IMR-90 (cell line): ENCODE measurements around the gene HSPA1A. TPM values are rescaled to one million over a fixed set of nuclear protein-coding genes. Genes with fewer than 3 reads are reported as not detected.

ENCODE experiments used
- ATAC-seq: fragments of 200-7000 bp; cut with Tn5 transposase; 2 replicates; pipeline ENCODE4 v1.9.1; 2020; ENCODE audit warnings: low read depth, mild to moderate bottlenecking, moderate library complexity
- BruUV-seq: library from RNA; stranded (reverse); fragments of 400-500 nt; replicated peaks from 2 replicates; lab custom pipeline; 2021; lab: Mats Ljungman, UMichigan
- CTCF ChIA-PET: fragments of 300-600 bp; formaldehyde crosslinking; extraction: SDS; loops from one replicate; lab custom pipeline; 2021; ENCODE audit warnings: antibody characterized with exemption; lab: Yijun Ruan, JAX
- POLR2A ChIA-PET: fragments of 300-600 bp; sonication (Branson Sonifier 250); formaldehyde crosslinking; loops from one replicate; lab custom pipeline; 2022; ENCODE audit warnings: antibody characterized with exemption; ENCODE audit not compliant: unreplicated experiment; lab: Charles Lee
- DNase-seq: peaks from one replicate; pipeline ENCODE4 v3.0.0; 2013
- H2AFZ ChIP-seq: replicated peaks from 2 replicates; pipeline ENCODE3; 2013; ENCODE audit warnings: low read length, mild to moderate bottlenecking; ENCODE audit not compliant: poor library complexity
- H2AK5ac ChIP-seq: 2 replicates; pipeline ENCODE4 v1.6.1; 2013; ENCODE audit warnings: low read depth, low read length, inconsistent platforms
- H2AK9ac ChIP-seq: replicated peaks from 2 replicates; pipeline ENCODE3; 2013; ENCODE audit warnings: mild to moderate bottlenecking, low read depth, low read length, moderate library complexity; ENCODE audit not compliant: poor library complexity
- H2BK120ac ChIP-seq: 2 replicates; pipeline ENCODE4 v1.6.1; 2013; ENCODE audit warnings: low read depth, low read length, inconsistent platforms
- H2BK15ac ChIP-seq: 3 replicates; pipeline ENCODE4 v1.6.1; 2013; ENCODE audit warnings: low read depth, low read length, inconsistent platforms
- H2BK20ac ChIP-seq: 2 replicates; pipeline ENCODE4 v1.6.1; 2013; ENCODE audit warnings: low read depth, mild to moderate bottlenecking, inconsistent platforms, low read length, moderate library complexity
- H2BK5ac ChIP-seq: 2 replicates; pipeline ENCODE4 v1.6.1; 2013; ENCODE audit warnings: mild to moderate bottlenecking, low read depth, low read length, inconsistent platforms; ENCODE audit not compliant: poor library complexity, severe bottlenecking
- H3K14ac ChIP-seq: replicated peaks from 2 replicates; pipeline ENCODE4 v1.6.1; 2013; ENCODE audit warnings: low read depth, low read length, inconsistent platforms
- H3K18ac ChIP-seq: 2 replicates; pipeline ENCODE4 v1.6.1; 2013; ENCODE audit warnings: low read depth, low read length, control low read depth
- H3K23ac ChIP-seq: 2 replicates; pipeline ENCODE4 v1.6.1; 2013; ENCODE audit warnings: low read depth, low read length, inconsistent platforms
- H3K27ac ChIP-seq: 2 replicates; pipeline ENCODE4 v1.5.1; 2013; ENCODE audit warnings: mild to moderate bottlenecking, control low read depth, low read length; ENCODE audit not compliant: insufficient read depth
- H3K27me3 ChIP-seq: 2 replicates; pipeline ENCODE4 v1.6.1; 2013; ENCODE audit warnings: low read length; ENCODE audit not compliant: control insufficient read depth, insufficient read depth
- H3K36me3 ChIP-seq: 2 replicates; pipeline ENCODE4 v1.6.1; 2013; ENCODE audit warnings: low read length, mixed read lengths; ENCODE audit not compliant: control insufficient read depth, insufficient read depth
- H3K4ac ChIP-seq: 2 replicates; pipeline ENCODE4 v1.6.1; 2013; ENCODE audit warnings: low read depth, low read length, inconsistent platforms
- H3K4me1 ChIP-seq: 2 replicates; pipeline ENCODE4 v1.6.1; 2013; ENCODE audit warnings: low read length, mixed read lengths; ENCODE audit not compliant: control insufficient read depth, insufficient read depth
- H3K4me2 ChIP-seq: 2 replicates; pipeline ENCODE4 v1.6.1; 2013; ENCODE audit warnings: low read depth, mild to moderate bottlenecking, control low read depth, low read length, moderate library complexity
- H3K4me3 ChIP-seq: 2 replicates; pipeline ENCODE4 v1.5.1; 2013; ENCODE audit warnings: low read depth, mild to moderate bottlenecking, control low read depth, low read length, moderate library complexity; ENCODE audit not compliant: insufficient read depth
- H3K56ac ChIP-seq: 2 replicates; pipeline ENCODE4 v1.6.1; 2013; ENCODE audit warnings: low read length, inconsistent platforms; ENCODE audit not compliant: insufficient read depth; ENCODE audit errors: extremely low read depth
- H3K79me1 ChIP-seq, 2 experiments: 2 replicates each; pipeline ENCODE4 v1.6.1; 2013; ENCODE audit warnings: low read length in 2 of 2, inconsistent platforms in 1 of 2, low read depth in 1 of 2
- H3K9ac ChIP-seq: 2 replicates; pipeline ENCODE4 v1.6.1; 2013; ENCODE audit warnings: low read depth, low read length, control low read depth
- H3K9me1 ChIP-seq: 2 replicates; pipeline ENCODE4 v1.6.1; 2013; ENCODE audit warnings: low read length, inconsistent platforms; ENCODE audit not compliant: insufficient read depth
- H3K9me3 ChIP-seq: 2 replicates; pipeline ENCODE4 v1.6.1; 2013; ENCODE audit warnings: low read length; ENCODE audit not compliant: control insufficient read depth, insufficient read depth
- H4K20me1 ChIP-seq: 2 replicates; pipeline ENCODE4 v1.6.1; 2013; ENCODE audit warnings: low read length, inconsistent platforms; ENCODE audit not compliant: insufficient read depth
- H4K5ac ChIP-seq: 2 replicates; pipeline ENCODE4 v1.6.1; 2013; ENCODE audit warnings: mild to moderate bottlenecking, low read depth, low read length, control low read depth
- H4K8ac ChIP-seq, 2 experiments: 2 replicates each; pipeline ENCODE4 v1.6.1; 2013; ENCODE audit warnings: low read depth in 2 of 2, low read length in 2 of 2, control low read depth in 1 of 2, inconsistent platforms in 1 of 2
- H4K91ac ChIP-seq: 2 replicates; pipeline ENCODE4 v1.6.1; 2013; ENCODE audit warnings: low read depth, low read length, inconsistent platforms; ENCODE audit not compliant: insufficient read depth
- CEBPB ChIP-seq: IDR thresholded peaks from 2 replicates; pipeline ENCODE4 v1.6.1; 2012; ENCODE audit warnings: low read depth, low read length, improper control_type of control experiment
- MAFK ChIP-seq: IDR thresholded peaks from 2 replicates; pipeline ENCODE4 v1.6.1; 2012; ENCODE audit warnings: low read depth, low read length, improper control_type of control experiment
- SMC3 ChIP-seq: fragments of 150-350 bp; IDR thresholded peaks from 2 replicates; pipeline ENCODE4 v1.6.1; 2016; ENCODE audit warnings: low read depth, mild to moderate bottlenecking, antibody characterized with exemption, low read length, moderate library complexity
- WGBS, 2 experiments: methylation state at CpG; one replicate each; pipeline versions ENCODE4 v1.1.5 to v1.1.7; 2013; ENCODE audit warnings: missing lambda C conversion rate in 2 of 2; ENCODE audit not compliant: insufficient read length in 1 of 2; ENCODE audit errors: extremely low coverage in 2 of 2; 5-methylcytosine and 5-hydroxymethylcytosine counted together
- dilution Hi-C: fragments of 300-500 bp; cut with HindIII; formaldehyde crosslinking; loops from one replicate; pipeline ENCODE4 v1.14.3; 2018; ENCODE audit warnings: low sequenced_read_pairs; ENCODE audit not compliant: unreplicated experiment
- in situ Hi-C: fragments of 300-500 bp; cut with MboI; formaldehyde crosslinking; loops from 3 replicates; pipeline ENCODE4 v1.14.3; 2019; ENCODE audit warnings: low sequenced_read_pairs, inconsistent platforms, mixed read lengths
- intact Hi-C: fragments of 100-400 bp; cut with micrococcal nuclease; formaldehyde crosslinking; loops from 2 replicates; pipeline ENCODE4 v1.10.0; 2022
- polyA plus RNA-seq, 3 experiments: library from polyadenylated mRNA; depleted of rRNA; stranded (reverse); fragments of >200 nt; gene quantifications; 2 replicates each; pipeline ENCODE4 v1.2.3, GENCODE V29; 2012; ENCODE audit warnings: low replicate concordance in 1 of 3
- total RNA-seq: library from RNA; depleted of rRNA; stranded (reverse); fragments of >200 nt; gene quantifications from 2 replicates; pipeline ENCODE4 v1.2.3, GENCODE V29; 2012

The HSPA1A gene
- total and polyA plus RNA-seq, 2 of the 4 experiments (the other 2 are of a cell fraction), result 94.6 to 95.3 TPM

GRCh38 chr6:31770860-31771259 is 44.5 kb upstream of the HSPA1A start:
- Histone ChIP-seq H3K4me1 (no peaks in the 10 kb centered on the region), H2BK15ac (no peak overlapping the region), H3K9me3 (no peaks in the 10 kb centered on the region), H3K4me3 (no peak overlapping the region), H4K5ac (no peak overlapping the region), H3K4me2 (no peak overlapping the region), H3K36me3 (no peaks in the 10 kb centered on the region), H4K91ac (no peak overlapping the region), H3K27me3 (no peaks in the 10 kb centered on the region), H3K14ac (no peak overlapping the region), H3K18ac (no peak overlapping the region), H4K8ac (no peak overlapping the region), H3K4ac (no peak overlapping the region), H3K56ac (no peak overlapping the region), H2AK9ac (no peak overlapping the region), H4K20me1 (no peaks in the 10 kb centered on the region), H3K9me1 (peaks cover 3% of the 10 kb centered on the region; the same call in 1 of the 2 replicates), H3K27ac (no peak overlapping the region), H2BK120ac (no peak overlapping the region), H3K79me1 (no peaks in the 10 kb centered on the region), H3K23ac (no peak overlapping the region), H3K9ac (no peak overlapping the region), H2BK20ac (no peak overlapping the region), H2AK5ac (no peak overlapping the region), H2BK5ac (no peak overlapping the region), H2AFZ (no peak overlapping the region)
- ChIA-PET POLR2A (no interaction called here), CTCF (no interaction called here)
- no peak for DNase-seq
- dilution Hi-C loops, result no loop called here
- in situ Hi-C loops, result no loop called here
- TF ChIP-seq MAFK (no peak), CEBPB (no peak), SMC3 (no peak)
- ATAC-seq, result no peak
- intact Hi-C loops, result no loop called here
- BruUV-seq, result no TSS peak
- no CpG with 5 or more reads among the region's 2 CpGs for WGBS, 2 experiments
